Ectodermal cell (in vitro differentiated cells): Measurements from ENCODE around the gene RAMP3.
A peak's percentile ranks its signal among the peaks of the same experiment; 100 is the strongest.

ENCODE experiments used
- H3K27ac ChIP-seq: 2 replicates; pipeline ENCODE4 v1.7.0; 2013; ENCODE audit warnings: mild to moderate bottlenecking, low read depth, low read length; ENCODE audit not compliant: insufficient read depth, poor library complexity, severe bottlenecking
- H3K27me3 ChIP-seq: 2 replicates; pipeline ENCODE4 v1.7.0; 2013; ENCODE audit warnings: mild to moderate bottlenecking, low read length; ENCODE audit not compliant: insufficient read depth, control insufficient read depth, poor library complexity, severe bottlenecking
- H3K36me3 ChIP-seq: one replicate; pipeline ENCODE4 v1.7.0; 2013; ENCODE audit warnings: low read length; ENCODE audit not compliant: control insufficient read depth, insufficient read depth
- H3K4me1 ChIP-seq: one replicate; pipeline ENCODE4 v1.7.0; 2013; ENCODE audit warnings: low read length; ENCODE audit not compliant: control insufficient read depth, insufficient read depth
- H3K4me3 ChIP-seq: 2 replicates; pipeline ENCODE4 v1.7.0; 2013; ENCODE audit warnings: low read depth, low read length, control low read depth; ENCODE audit not compliant: insufficient read depth
- H3K9me3 ChIP-seq: 2 replicates; pipeline ENCODE4 v1.7.0; 2013; ENCODE audit warnings: mild to moderate bottlenecking, low read length, moderate library complexity; ENCODE audit not compliant: control insufficient read depth
- WGBS, 2 experiments: methylation state at CpG; one replicate each; pipeline ENCODE4 v1.1.7; 2013; ENCODE audit warnings: missing lambda C conversion rate in 2 of 2; 5-methylcytosine and 5-hydroxymethylcytosine counted together

The RAMP3 gene

GRCh38 chr7:45155941-45156340 is 1.6 kb upstream of the RAMP3 start:
- no peak overlapping the region for H3K27ac ChIP-seq
- WGBS, 2 experiments, result 88 to 93% methylated on average over 4 of the region's 4 CpGs
- H3K4me1 ChIP-seq, result no peaks in the 10 kb centered on the region
- peaks cover 42% of the 10 kb centered on the region for H3K27me3 ChIP-seq
- no peaks in the 10 kb centered on the region for H3K9me3 ChIP-seq
- H3K4me3 ChIP-seq, result no peak overlapping the region
- no peaks in the 10 kb centered on the region for H3K36me3 ChIP-seq

DNA sequence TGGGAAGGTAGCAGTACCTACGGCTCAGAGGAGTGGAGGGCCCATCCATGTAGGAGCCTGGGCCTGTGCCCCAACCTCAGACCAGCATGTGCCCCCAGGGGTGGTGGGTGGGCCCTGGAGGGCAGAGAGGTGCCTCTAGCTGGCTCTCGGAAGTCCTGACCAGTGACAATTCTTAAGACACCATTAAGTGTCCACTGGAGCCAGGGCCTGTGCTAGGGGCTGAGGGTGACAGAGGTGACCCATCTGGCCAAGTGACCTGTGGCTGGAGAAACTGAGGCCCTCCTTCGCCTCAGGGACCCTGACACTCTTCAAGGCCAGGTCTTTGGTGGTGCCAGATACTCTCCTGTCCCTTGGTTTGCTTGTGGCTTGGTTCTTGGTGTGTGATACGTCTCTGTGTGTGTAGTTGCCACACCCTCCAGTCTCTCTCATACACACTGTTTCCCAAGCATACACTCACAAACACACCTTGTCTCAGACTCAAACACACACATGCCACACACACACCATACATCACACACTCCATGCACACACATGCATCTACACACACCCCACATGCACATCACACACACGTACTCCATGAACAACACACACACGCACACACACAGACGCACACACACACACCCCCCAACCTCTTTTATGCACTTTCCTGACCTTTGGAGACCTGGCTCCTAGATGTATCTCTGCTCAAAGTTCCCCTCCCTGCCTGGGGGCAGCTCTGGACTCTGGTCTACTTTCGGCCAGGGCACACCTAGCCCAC is 897 bp upstream of the RAMP3 start:
- H3K4me1 ChIP-seq, result no peaks in the 10 kb centered on the region
- H3K9me3 ChIP-seq, result no peaks in the 10 kb centered on the region
- peaks cover 42% of the 10 kb centered on the region for H3K27me3 ChIP-seq
- WGBS, 2 experiments, result 90 to 92% methylated on average over 8 of the region's 8 CpGs
- H3K36me3 ChIP-seq, result no peaks in the 10 kb centered on the region
- H3K27ac ChIP-seq, result no peak overlapping the region
- no peak overlapping the region for H3K4me3 ChIP-seq

DNA sequence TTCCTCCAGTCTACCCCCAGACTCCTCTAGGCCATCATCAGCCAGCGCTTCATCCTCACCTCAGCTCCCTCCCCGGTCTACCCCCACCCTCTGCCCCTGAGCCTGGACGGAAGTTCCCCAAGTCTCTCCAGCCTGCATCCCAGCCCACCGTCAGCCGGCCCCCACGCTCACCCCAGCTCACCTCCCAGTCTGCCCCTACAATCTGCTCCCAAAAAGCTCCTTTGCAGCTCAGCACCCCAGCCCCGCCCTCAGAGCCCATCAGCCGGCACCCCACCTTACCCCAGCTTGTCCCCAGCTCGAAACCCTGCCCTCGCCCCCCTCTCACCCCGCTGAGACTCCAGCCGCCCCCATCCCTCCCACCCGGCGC is 322 bp upstream of the RAMP3 start:
- no peak overlapping the region for H3K27ac ChIP-seq
- 7 to 14% methylated on average over 11 to 14 of the region's 14 CpGs for WGBS, 2 experiments
- H3K4me1 ChIP-seq, result no peaks in the 10 kb centered on the region
- peaks cover 42% of the 10 kb centered on the region for H3K27me3 ChIP-seq
- H3K4me3 ChIP-seq, result peak overlapping the region; percentile 29
- H3K36me3 ChIP-seq, result no peaks in the 10 kb centered on the region
- no peaks in the 10 kb centered on the region for H3K9me3 ChIP-seq

GRCh38 chr7:45158471-45158870 is 880 bp downstream of the RAMP3 start:
- Histone ChIP-seq H3K9me3 (no peaks in the 10 kb centered on the region), H3K27ac (no peak overlapping the region), H3K36me3 (no peaks in the 10 kb centered on the region), H3K4me3 (no peak overlapping the region), H3K27me3 (peaks cover 42% of the 10 kb centered on the region), H3K4me1 (no peaks in the 10 kb centered on the region)
- 81 to 100% methylated on average over 1 of the region's 1 CpG for WGBS, 2 experiments

DNA sequence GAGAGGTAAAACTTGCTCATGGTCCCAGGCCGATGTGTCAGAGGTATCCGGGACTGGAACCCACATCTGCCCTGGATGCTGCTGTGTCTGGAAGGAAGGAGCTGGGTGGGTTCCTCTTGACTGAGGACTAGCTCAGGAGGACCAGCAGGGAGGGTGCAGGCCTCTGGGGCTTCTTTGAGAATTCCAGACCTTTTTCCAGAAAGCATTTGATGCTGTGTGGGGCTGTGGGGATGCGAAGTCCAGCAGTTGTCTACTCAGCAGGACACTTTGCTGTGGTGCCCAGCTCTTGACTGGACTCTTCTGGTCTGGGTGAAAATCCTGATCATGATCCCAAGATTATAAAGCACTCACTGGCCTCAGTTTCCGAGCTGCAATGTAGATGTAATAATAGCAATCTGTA is 1.7 kb downstream of the RAMP3 start:
- Histone ChIP-seq H3K4me1 (no peaks in the 10 kb centered on the region), H3K9me3 (no peaks in the 10 kb centered on the region), H3K27me3 (peaks cover 42% of the 10 kb centered on the region), H3K27ac (no peak overlapping the region), H3K4me3 (no peak overlapping the region), H3K36me3 (no peaks in the 10 kb centered on the region)
- 93 to 95% methylated on average over 4 of the region's 4 CpGs for WGBS, 2 experiments

GRCh38 chr7:45160417-45160881 is 2.9 kb downstream of the RAMP3 start:
- H3K4me3 ChIP-seq, result no peak overlapping the region
- H3K9me3 ChIP-seq, result no peaks in the 10 kb centered on the region
- H3K4me1 ChIP-seq, result no peaks in the 10 kb centered on the region
- no peak overlapping the region for H3K27ac ChIP-seq
- H3K27me3 ChIP-seq, result peaks cover 42% of the 10 kb centered on the region
- no peaks in the 10 kb centered on the region for H3K36me3 ChIP-seq
- WGBS, 2 experiments, result 76 to 83% methylated on average over 10 of the region's 10 CpGs

- H3K9me3 ChIP-seq, result no peaks in the 10 kb centered on the region
- H3K4me1 ChIP-seq, result no peaks in the 10 kb centered on the region
- H3K4me3 ChIP-seq, result no peak overlapping the region
- no peak overlapping the region for H3K27ac ChIP-seq
- H3K36me3 ChIP-seq, result no peaks in the 10 kb centered on the region
- WGBS, 2 experiments, result 89 to 91% methylated on average over 4 of the region's 4 CpGs
- peaks cover 36% of the 10 kb centered on the region for H3K27me3 ChIP-seq
Measured at GRCh38 chr7:45161138-45161537, 3.5 kb downstream of the RAMP3 start.

DNA sequence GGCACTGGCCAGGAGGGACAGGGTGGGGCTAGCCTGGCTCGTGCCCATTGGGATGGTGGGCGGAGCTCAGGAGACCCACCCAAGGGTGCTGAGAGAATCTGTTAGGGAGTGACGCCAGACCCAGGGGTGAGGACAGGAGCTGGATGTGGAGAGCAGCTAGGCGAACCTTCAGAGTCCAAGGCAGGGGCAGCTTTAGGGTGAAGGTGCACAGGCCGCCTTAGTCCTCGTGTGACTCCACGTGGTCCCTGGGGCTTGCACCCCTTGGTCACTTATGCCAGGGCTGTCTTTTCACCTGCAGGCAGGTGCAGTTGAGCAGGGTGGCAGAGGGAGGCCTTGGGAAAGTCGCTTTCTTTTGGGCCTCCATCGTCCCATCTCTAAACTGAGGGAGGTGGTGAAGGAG is 4.3 kb downstream of the RAMP3 start:
- Histone ChIP-seq H3K27ac (no peak overlapping the region), H3K27me3 (peaks cover 30% of the 10 kb centered on the region), H3K36me3 (no peaks in the 10 kb centered on the region), H3K4me1 (no peaks in the 10 kb centered on the region), H3K9me3 (no peaks in the 10 kb centered on the region), H3K4me3 (no peak overlapping the region)
- 92 to 95% methylated on average over 9 of the region's 9 CpGs for WGBS, 2 experiments

- Histone ChIP-seq H3K27ac (no peak overlapping the region), H3K36me3 (no peaks in the 10 kb centered on the region), H3K27me3 (peaks cover 25% of the 10 kb centered on the region), H3K9me3 (no peaks in the 10 kb centered on the region), H3K4me3 (no peak overlapping the region), H3K4me1 (no peaks in the 10 kb centered on the region)
- WGBS, 2 experiments, result 86 to 94% methylated on average over 3 of the region's 3 CpGs
Measured at GRCh38 chr7:45162311-45162845, 4.8 kb downstream of the RAMP3 start.

GRCh38 chr7:45162943-45163691 is 5.5 kb downstream of the RAMP3 start:
- Histone ChIP-seq H3K27ac (no peak overlapping the region), H3K9me3 (no peaks in the 10 kb centered on the region), H3K36me3 (no peaks in the 10 kb centered on the region), H3K4me1 (no peaks in the 10 kb centered on the region), H3K27me3 (peaks cover 17% of the 10 kb centered on the region), H3K4me3 (no peak overlapping the region)
- WGBS, 2 experiments, result 61 to 73% methylated on average over 2 of the region's 2 CpGs
